Mesenteric fat pad (tissue), 1 donor: Measurements from ENCODE around the gene ANO10. TPM values are rescaled to one million over a fixed set of nuclear protein-coding genes. Genes with fewer than 3 reads are reported as not detected.

Experiments used
- DNase-seq: peaks from one replicate; pipeline ENCODE4 v3.0.0-alpha.2; 2020; ENCODE audit warnings: low spot score
- total RNA-seq: library from RNA; stranded (reverse); fragmentation: NEBNext Ultra II Directional; extraction: Animal tissue kit (Norgen Biotek cat#: 25700); gene quantifications from one replicate; pipeline ENCODE4 v1.2.1, GENCODE V29; 2021
- donor health status: DM: yes; HTN: yes; CAD: no.

Gene ANO10
- total RNA-seq, 1 donor from 2014 or later: 44.5 TPM

DNA sequence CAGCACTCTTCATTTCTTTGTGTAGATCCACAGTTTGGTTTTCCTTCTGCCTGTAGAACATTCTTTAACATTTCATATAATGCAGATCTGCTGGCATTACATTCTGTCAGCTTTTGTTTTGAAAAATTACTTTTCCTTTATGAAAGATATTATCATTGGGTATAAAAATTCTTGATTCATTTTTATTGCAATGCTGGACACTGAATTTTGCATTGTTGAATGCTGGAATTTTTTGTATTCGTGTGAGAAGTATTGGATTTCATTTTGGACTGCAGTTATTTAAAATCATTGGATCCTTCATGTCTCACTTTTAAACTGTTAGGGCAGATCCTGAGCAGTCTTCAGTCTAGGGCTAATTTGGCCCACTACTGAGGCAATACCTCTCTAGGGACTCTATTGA, 268.4 kb downstream of the ANO10 start:
- DNase-seq: no peak

DNA sequence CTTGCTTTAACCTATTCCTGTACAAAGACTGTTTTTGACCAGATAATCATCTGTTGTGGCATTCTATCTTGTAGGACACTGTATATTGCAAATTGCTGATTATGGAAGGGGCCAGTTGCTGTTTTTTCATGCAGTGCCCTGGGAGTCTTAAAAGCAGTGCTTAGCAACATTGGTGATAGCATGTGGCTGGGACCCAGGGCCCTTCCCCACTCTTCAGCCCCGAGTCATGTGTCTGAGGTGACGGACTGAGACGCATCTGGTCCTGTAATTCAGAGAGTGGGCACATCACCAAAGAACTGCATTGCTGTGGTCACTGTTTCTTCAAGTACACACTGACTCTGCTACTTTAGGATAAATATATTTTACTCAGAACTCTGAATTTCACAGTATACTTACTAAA, 272.1 kb downstream of the ANO10 start:
- no peak for DNase-seq

DNA sequence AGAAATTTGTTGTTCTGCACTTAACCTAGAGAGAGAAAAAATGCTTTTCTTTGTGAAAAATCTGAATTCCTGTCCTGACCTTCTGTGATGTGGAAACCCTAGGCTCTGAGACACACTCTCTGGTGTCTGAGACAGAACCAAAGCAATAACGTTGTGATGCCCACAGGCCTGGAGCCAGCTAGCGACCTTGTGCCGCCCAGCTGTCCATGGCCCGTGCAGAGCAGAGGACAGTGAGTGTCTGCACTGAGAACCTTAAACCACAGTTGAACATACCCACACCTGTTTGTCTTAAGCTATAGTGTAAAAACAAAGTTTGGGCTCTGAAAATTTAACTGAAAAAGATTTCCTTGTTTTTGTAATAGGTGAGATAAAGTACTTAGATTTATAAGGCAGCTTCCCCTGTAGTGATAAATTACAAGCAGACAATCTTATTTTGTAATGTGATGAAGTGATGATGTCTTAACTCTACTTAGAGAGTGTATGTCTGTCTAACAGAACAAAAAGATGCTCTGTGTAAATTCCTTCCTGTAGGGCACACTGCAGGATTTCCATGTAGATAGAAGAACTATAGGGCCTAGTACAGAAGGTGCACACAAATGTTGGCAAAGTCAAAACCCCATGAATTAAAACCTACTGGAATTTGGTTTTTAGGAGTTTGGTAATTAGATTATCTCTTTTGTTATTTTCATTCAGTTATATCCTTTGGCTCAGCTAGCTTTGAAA, 272.8 kb downstream of the ANO10 start:
- no peak for DNase-seq

DNA sequence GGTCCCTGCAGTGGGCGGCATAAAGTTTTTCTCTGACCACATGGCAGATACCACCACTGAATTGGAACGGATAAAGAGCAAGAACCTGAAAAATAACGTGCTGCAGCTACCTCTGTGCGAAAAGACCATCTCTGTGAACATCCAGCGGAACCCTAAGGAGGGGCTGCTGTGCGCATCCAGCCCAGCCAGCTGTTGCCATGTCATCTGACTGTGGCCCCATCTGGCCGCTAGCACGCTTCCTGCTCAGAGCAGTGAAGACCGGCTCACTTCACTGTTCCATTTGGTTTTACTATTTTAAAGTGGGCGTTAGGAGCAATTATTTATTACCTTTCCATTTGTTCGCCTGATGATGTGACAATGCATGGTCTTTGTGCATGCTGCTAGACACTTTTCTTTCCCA, 273.5 kb downstream of the ANO10 start:
- DNase-seq: no peak

DNA sequence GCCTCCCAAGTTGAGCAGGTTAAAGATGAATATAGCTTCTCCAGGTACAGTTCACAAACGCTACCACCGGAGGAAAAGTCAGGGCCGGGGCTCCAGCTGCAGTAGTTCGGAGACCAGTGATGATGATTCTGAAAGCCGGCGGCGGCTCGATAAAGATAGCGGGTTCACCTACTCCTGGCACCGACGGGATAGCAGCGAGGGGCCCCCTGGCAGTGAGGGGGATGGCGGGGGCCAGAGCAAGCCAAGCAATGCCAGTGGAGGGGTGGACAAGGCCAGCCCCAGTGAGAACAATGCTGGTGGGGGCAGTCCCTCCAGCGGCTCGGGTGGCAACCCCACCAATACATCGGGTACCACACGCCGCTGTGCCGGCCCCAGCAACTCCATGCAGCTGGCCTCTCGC, 274.0 kb downstream of the ANO10 start:
- DNase-seq: no peak

DNA sequence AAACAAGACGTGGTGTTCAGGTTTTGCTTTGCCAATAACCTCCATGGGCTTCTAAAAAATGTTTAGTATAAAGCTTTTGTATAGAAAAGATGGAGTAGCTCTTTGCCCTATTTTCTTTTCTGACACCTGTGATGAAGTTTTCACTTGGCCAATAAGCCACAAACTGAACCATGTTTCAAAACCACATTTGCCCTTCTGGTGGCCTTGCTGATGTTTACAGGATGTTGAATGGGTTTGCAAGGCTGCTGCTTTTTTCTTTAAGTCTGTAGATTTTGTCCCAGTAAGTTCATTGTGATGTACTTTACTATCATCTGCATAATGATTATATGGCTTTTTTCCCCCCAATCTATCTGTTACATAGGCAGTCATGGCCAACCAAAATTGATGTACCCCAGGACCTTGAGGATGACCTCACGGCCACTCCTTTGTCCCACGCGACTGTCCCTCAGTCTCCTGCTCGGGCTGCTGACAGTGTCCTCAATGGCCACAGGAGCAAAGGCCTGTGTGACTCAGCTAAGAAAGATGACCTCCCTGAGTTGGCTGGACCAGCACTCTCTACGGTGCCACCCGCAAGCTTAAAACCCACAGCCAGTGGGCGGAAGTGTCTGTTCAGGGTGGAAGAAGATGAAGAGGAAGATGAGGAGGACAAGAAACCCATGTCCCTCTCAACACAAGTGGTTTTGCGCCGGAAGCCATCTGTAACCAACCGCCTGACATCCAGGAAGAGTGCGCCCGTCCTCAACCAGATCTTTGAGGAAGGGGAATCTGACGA, 274.6 kb downstream of the ANO10 start:
- DNase-seq: no peak

DNA sequence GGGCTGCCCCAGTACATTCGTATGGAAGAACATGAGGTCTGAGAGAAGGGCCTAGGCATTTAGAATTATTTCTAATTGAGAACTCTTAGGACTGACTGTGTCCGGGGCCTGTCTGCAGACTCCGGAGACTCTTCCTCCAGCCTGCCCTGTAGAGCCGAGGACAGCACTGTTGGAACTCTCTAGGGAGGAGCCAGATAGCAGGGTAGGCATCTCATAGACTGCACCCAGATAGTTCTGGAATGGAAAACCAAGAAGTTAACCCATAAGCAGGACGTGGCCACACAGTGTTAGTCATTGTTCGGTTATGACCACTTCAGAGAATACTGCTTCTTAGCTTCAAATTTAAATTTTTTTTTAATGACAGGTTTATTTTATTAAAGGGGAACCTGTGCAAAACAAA, 275.9 kb downstream of the ANO10 start:
- DNase-seq: no peak

DNA sequence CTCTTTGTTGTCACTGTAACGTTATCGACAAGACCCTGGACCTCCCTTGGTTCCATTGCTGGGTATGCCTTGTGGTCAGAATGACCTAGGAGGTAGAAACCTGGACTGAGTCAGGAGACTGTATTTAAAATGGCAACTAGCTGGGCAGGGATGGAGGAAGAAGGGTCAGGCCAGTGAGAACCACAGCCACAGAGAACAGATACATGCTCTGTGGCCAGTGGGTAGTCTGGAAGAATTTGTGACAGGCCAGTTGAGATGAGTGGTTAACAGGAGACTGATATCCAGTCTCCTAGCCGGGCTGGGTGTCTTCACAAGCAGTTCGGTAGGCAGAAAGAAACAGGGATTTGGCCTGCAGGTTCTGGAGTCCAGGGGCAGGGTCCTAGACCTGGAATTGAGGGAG, 276.6 kb downstream of the ANO10 start:
- DNase-seq: no peak

DNA sequence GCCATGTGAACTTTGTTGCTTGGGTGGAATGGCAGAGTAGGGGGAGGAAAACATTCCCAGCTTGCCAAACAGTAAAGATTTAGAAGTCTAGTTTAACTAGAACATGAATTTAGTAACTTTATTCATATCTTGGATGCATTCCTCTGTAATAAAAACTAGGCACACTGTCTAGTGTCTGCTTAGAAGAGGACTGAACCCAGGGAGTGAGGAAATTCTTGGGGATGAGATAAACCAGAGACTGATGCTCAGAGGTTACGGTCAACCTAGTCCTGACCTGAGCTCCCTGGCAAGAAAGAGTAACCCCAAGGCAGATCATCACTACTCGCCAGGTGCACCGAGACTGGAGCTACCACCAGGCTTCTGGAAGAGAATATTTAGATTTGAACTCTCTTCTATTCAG, 277.3 kb downstream of the ANO10 start:
- DNase-seq: no peak

DNA sequence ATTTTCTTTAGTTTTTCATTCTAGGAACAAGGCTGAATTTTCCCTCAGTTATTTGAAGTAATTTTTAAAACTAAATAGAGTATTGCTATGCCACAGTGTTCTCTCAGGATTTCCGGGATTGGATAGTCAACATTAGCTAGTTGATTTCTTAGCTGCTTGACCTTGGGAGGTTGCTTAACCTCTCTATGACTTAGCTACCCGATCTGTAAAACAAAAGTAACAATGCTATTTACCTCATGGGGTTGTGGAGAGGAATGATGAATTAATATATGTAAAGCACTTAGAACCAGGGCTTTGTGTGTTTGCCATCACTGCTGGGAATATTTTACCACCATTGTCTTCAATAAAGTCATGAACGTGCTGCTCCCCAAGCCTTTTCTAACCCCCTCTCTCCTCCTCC, 278.0 kb downstream of the ANO10 start:
- DNase-seq: no peak

DNA sequence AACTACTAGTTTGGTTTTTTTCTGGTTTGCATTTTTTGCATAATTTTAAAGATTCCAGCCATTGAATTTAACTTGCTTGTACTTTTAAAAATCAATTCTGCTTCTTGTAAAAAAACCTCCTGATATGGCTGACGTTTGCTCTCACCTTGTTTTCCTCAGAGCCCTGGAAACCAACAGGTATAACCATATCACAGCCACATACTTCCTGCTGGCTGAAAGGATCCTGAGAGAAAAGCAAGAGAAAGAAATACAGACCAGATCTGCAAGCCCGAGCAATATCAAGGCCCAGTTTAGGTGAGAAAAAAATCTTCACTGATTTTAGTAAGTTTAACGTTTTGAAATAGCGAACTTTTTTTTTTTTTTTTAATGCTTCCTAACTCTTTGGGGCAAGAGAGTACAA, 278.6 kb downstream of the ANO10 start:
- DNase-seq: no peak

DNA sequence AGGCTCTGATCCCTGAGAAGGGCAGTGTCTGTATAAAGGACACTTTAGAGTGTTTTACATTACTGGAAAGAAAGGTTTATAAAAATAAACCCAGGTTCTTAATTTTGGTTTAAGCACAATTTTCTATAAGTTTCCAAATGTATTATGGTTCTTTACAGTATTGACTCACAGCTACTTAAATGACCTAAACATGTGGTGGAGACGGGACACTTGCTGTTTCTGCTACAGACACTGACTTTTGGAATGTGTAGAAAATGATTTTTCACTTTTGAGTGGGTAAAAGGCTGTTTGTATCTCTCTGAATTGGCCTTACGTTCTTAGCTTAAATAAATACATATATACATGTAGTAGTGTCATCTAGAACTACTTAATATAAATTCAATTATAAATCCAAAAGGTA, 280.0 kb downstream of the ANO10 start:
- no peak for DNase-seq

DNA sequence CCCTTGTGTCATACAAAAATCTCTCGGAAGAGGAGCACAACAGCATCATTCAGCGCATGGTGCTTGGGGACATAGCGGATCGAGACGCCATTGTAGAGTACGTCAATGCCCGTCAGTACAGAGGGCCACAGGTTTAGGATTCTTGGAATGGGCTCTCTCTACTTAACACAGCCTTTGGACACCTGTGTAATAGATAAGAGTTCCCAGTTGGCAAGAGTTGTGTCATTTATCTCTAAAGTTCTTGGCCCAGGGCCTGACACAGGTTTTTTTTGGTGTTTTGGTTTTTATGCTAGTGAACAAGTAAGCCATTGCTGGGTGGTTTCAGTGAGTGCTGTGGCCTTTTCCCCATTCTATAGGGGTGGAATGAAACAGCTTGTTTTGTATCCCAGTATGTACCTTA, 281.4 kb downstream of the ANO10 start:
- DNase-seq: no peak

DNA sequence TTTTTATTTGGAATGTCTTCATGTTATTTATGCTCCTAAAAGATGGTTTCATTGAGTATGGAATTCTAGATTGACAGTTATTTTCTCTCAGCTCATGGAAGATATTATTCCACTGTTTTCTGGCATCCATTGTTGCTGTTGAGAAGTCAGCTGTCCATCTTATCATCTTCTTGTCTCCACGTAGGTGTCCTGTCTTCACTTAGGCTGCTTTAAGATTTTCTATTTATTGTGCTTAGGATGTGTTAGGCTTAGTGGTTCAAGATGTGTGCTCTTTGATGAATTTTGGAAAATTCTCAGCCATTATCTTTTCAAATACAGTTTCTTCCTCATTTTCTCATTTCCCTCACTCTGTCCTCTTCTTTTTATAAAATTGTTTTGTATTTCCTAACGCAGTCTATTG, 283.5 kb downstream of the ANO10 start:
- DNase-seq: no peak

DNA sequence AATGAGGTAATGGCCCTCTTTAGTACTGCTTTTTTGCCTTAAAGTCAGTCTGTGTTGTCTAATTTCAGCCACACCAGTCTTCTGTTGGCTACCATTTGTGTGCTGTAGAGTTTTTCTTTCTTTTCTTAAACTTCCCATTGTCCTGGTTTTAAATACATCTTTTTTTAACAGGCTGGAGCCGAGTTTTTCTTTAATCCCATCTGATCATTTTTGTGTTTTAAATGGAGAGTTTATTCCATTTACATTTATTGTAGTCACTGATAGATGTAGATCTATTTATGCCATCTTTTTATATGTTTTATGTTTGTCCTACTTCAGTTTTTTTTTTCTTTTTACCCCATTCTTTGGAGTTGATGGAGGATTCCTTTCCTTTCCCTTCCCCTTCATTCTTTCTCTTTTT, 286.0 kb downstream of the ANO10 start:
- no peak for DNase-seq

DNA sequence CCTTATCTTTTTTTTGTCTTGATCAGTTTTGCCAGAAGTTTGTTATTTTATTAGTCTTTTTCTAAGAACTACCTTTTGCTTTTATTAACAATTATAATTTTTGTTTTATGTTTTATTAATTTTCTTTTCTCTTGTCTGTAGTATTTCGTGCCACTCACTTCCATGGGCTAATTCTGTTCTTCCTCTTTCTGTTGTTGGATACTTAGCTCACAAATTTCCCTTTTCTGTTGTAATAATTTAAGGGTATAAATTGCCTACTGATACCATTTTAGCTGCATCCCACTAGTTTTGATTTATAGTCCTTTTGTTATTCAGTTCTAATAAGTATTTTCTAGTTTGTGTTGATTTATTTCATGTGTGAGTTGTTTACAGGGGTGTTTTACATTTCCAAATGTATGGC, 286.8 kb downstream of the ANO10 start:
- DNase-seq: no peak

DNA sequence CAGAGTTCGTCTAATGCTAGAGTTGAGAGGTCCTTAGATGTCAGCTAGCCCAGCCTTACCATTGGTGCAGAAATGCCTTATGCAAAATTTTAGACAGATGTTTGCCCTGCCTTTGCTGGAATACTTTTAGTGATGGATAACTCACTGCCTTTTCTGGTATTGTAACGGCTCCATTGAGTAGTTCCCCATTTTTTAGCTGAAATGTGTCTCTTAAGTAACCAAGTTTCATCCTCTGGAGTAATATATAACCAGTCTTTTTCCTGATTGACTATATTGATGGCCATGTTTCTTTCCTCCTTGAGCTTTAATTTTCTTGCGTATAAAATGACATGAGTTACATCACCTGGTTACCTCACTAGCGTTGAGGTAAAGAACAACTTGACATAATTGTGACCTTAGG, 290.4 kb downstream of the ANO10 start:
- DNase-seq: no peak

DNA sequence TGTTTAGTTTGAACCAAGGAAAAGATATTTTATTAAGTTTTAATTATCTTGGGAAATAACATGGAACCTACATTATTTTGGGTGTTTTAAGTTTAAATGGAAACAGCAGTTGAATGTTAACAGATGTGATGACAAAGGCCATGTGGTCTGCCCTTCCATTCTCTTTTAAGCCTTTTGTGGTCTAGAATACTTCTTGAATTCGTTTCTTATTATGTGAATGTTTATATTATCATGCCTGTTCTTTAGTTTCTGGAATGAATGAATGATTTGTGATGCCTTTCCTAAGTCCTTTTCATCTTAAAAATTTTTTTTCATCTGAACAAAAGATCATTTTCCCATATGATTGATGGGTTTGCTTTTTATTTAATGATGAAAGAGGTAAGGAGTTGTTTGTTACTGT, 290.8 kb downstream of the ANO10 start:
- no peak for DNase-seq

DNA sequence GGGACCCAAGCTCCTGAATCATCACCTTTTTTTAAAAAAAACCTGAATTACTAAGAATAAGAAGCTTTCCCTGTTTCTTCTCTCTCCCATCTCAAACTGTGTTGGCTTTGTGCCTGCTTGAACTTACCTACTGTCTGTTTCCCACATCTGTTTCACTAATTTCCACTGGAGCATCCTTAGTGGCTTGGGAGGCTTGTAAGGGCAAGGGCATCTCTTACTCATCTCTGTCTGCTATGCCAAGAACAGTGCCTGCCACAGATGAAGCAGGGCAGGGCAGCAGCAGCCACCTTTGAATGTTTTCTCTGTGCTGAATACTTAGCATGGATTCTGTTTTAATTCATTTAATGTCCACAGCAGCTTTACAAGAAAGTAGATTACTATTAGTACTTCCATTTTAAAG, 293.2 kb downstream of the ANO10 start:
- no peak for DNase-seq

DNA sequence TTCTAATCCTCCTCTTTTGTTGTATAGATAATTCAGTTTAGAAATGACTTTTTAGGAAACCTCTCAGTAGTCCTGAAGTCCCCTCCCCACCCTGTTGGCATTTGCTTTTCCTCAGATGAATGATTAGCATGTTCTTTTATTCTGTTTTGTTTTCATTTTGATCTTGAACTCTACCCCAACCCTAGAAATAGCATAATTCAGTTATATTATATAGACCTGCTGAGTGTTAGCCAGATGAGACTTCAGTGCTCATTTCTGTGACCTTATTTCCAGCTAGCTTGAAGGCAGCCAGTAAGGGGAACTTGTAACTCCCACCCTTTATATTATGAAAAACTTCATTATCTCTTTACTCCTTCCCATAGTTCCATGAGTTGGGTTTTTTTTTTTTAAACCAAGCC, 294.2 kb downstream of the ANO10 start:
- no peak for DNase-seq

DNA sequence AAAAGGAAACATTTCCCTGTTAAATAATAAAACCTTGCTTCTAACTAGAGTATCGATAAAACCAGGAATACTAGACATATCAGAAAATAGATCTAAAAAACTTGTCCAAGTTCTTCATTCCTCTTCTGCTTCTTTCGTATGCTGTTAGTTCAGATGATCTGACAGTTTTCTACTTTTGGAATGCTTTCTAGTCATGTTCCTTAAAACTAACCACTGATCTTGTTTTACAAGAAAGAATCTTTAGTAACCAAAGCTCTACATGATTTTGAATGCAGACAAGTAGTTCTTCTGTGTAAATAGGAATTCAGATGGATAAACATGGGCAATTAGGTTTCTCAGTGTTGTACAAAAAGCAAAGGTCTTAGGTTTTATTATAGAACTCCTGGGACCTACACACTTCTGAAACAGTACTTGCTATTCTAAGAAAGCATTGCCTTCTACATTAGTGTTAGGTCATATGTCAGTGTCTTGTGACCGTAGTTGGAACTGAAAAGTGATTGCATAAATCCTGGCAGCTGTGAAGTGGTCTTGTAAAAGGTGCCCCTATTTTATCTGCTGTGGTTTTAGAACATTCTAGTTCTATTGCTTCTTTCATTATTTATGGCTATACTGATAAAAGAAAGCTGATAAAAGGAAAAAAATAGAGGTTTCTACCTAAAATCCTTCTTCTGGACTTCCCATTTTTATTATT, 294.8 kb downstream of the ANO10 start:
- DNase-seq: no peak

DNA sequence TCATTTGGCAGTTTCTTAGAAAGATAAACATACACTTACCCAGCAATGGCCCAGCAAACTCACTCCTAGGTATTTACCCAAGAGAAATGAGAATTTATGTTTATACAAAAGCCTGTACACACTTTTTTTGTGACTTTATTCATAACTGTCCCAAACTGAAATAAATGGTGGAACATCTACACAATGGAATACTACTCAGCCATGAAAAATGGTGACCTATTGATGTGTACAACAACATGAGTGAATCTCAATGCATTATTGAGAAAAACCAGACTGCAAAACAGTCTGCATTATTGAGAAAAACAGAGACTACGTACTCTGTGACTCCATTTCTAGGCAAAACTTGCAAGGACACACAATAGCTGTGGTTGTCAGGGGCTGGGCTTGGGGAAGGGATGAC, 298.3 kb downstream of the ANO10 start:
- DNase-seq: no peak

DNA sequence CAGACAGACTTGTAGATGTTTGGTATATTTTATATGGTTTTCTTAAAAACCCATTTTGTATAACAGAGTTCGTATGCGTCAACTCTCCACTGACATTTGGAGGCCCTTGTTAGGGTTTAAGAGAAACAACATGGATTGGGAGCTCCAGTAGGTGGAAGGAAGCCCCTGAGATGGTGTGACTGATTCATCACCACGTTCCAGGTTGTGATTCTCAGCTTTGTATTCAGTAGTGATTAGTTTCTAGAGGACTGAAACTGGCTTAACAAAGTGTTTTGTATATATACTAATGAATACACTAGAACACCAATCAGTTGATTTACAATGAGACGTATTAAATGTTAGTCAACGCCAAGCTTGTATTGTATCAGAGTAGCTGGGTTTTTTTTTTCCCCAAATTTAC, 301.5 kb downstream of the ANO10 start:
- no peak for DNase-seq
